Neuronal stem cell (in vitro differentiated cells): ENCODE results near the gene ADGRG6.

ENCODE experiments used
- DNase-seq: peaks from one replicate; pipeline ENCODE4 v3.0.0-alpha.2; 2013; ENCODE audit warnings: low spot score
- H2AFZ ChIP-seq: one replicate; pipeline ENCODE4 v1.6.1; 2013; ENCODE audit warnings: mild to moderate bottlenecking, low read length, inconsistent platforms
- H2AK5ac ChIP-seq: 2 replicates; pipeline ENCODE4 v1.6.1; 2013; ENCODE audit warnings: low read depth, mild to moderate bottlenecking, inconsistent platforms, low read length, moderate library complexity, mixed read lengths
- H2BK120ac ChIP-seq: 2 replicates; pipeline ENCODE4 v1.6.1; 2013; ENCODE audit warnings: low read depth, mild to moderate bottlenecking, inconsistent platforms, low read length, moderate library complexity, mixed read lengths
- H2BK12ac ChIP-seq: one replicate; pipeline ENCODE4 v1.6.1; 2013; ENCODE audit warnings: low read length, inconsistent platforms
- H2BK15ac ChIP-seq: 2 replicates; pipeline ENCODE4 v1.6.1; 2013; ENCODE audit warnings: mild to moderate bottlenecking, low read length, inconsistent platforms, mixed read lengths
- H2BK5ac ChIP-seq: one replicate; pipeline ENCODE4 v1.6.1; 2013; ENCODE audit warnings: inconsistent platforms, mild to moderate bottlenecking, low read length, moderate library complexity
- H3K14ac ChIP-seq: one replicate; pipeline ENCODE4 v1.6.1; 2013; ENCODE audit warnings: low read length, inconsistent platforms
- H3K18ac ChIP-seq: 2 replicates; pipeline ENCODE4 v1.6.1; 2013; ENCODE audit warnings: low read length, inconsistent platforms
- H3K23ac ChIP-seq: 2 replicates; pipeline ENCODE4 v1.6.1; 2013; ENCODE audit warnings: low read depth, mild to moderate bottlenecking, mixed read lengths, low read length, inconsistent platforms; ENCODE audit not compliant: poor library complexity
- H3K27ac ChIP-seq: replicated peaks from 3 replicates; pipeline ENCODE4 v1.5.1; 2013; ENCODE audit warnings: low read length, inconsistent platforms
- H3K27me3 ChIP-seq, 3 experiments: 2 replicates each; pipeline ENCODE4 v1.6.1; 2013; ENCODE audit warnings: low read length in 3 of 3, mild to moderate bottlenecking in 2 of 3, inconsistent platforms in 1 of 3, low read depth in 1 of 3, mixed read lengths in 1 of 3, moderate library complexity in 1 of 3; ENCODE audit not compliant: control insufficient read depth in 3 of 3, insufficient read depth in 3 of 3
- H3K36me3 ChIP-seq, 2 donors: replicated peaks in 1 of 2; 2 replicates each; pipeline ENCODE4 v1.6.1; 2013; ENCODE audit warnings: low read length in 2 of 2; ENCODE audit not compliant: control insufficient read depth in 2 of 2, insufficient read depth in 2 of 2
- H3K4ac ChIP-seq: 2 replicates; pipeline ENCODE4 v1.6.1; 2013; ENCODE audit warnings: inconsistent platforms, mild to moderate bottlenecking, low read length, moderate library complexity
- H3K4me1 ChIP-seq, 2 donors: 1 replicate in 1 of 2; 2 replicates in 1 of 2; pipeline ENCODE4 v1.6.1; 2013; ENCODE audit warnings: low read length in 2 of 2, low read depth in 1 of 2; ENCODE audit not compliant: control insufficient read depth in 2 of 2, insufficient read depth in 1 of 2
- H3K4me2 ChIP-seq: one replicate; pipeline ENCODE4 v1.6.1; 2013; ENCODE audit warnings: mild to moderate bottlenecking, low read length, inconsistent platforms; ENCODE audit not compliant: insufficient read depth, poor library complexity, severe bottlenecking
- H3K4me3 ChIP-seq, 2 donors: 2 replicates each; pipeline ENCODE4 v1.5.1; 2013; ENCODE audit warnings: low read length in 2 of 2, mild to moderate bottlenecking in 2 of 2, inconsistent platforms in 1 of 2, moderate library complexity in 1 of 2
- H3K79me1 ChIP-seq: one replicate; pipeline ENCODE4 v1.6.1; 2013; ENCODE audit warnings: low read depth, mild to moderate bottlenecking, inconsistent platforms, low read length, moderate library complexity
- H3K9ac ChIP-seq: one replicate; pipeline ENCODE4 v1.6.1; 2013; ENCODE audit warnings: mild to moderate bottlenecking, low read depth, low read length, inconsistent platforms; ENCODE audit not compliant: poor library complexity
- H3K9me3 ChIP-seq, 2 donors: replicated peaks in 1 of 2; 2 replicates each; pipeline versions ENCODE3 to v1.6.1; 2013; ENCODE audit warnings: low read length in 2 of 2, mild to moderate bottlenecking in 2 of 2, inconsistent platforms in 1 of 2, low read depth in 1 of 2, mixed read lengths in 1 of 2, moderate library complexity in 1 of 2; ENCODE audit not compliant: control insufficient read depth in 2 of 2, insufficient read depth in 1 of 2
- H4K8ac ChIP-seq: one replicate; pipeline ENCODE4 v1.6.1; 2013; ENCODE audit warnings: low read depth, mild to moderate bottlenecking, inconsistent platforms, low read length, moderate library complexity
- H4K91ac ChIP-seq: one replicate; pipeline ENCODE4 v1.6.1; 2013; ENCODE audit warnings: low read length, low read depth, mild to moderate bottlenecking, inconsistent platforms; ENCODE audit not compliant: poor library complexity
- WGBS, 2 donors: extraction: QIAGEN DNeasy Blood & Tissue Kit; methylation state at CpG; one replicate each; pipeline ENCODE4 v1.1.7; 2013; ENCODE audit warnings: missing lambda C conversion rate in 2 of 2, mixed read lengths in 1 of 2; ENCODE audit not compliant: insufficient read length in 2 of 2, insufficient replicate concordance in 1 of 2; ENCODE audit errors: extremely low coverage in 2 of 2; 5-methylcytosine and 5-hydroxymethylcytosine counted together

The ADGRG6 gene

GRCh38 chr6:142457638-142458406, 156.0 kb downstream of the ADGRG6 start:
- no peak overlapping the region for H2AK5ac ChIP-seq
- no peak overlapping the region for H3K4ac ChIP-seq
- no peak overlapping the region for H2BK120ac ChIP-seq
- no peak overlapping the region for H3K9ac ChIP-seq
- no peaks in the 10 kb centered on the region for H3K79me1 ChIP-seq
- H4K8ac ChIP-seq, result no peak overlapping the region
- no peaks in the 10 kb centered on the region for H3K36me3 ChIP-seq
- no peak overlapping the region for H3K27ac ChIP-seq
- no peak overlapping the region for H2BK15ac ChIP-seq
- H2BK12ac ChIP-seq, result peak overlapping the region; percentile 78
- H3K4me1 ChIP-seq, result no peaks in the 10 kb centered on the region
- no peak overlapping the region for H3K4me3 ChIP-seq
- H3K14ac ChIP-seq, result peak overlapping the region; percentile 76
- H3K27me3 ChIP-seq, result no peaks in the 10 kb centered on the region
- no peak overlapping the region for H3K23ac ChIP-seq
- no peak for DNase-seq
- no peak overlapping the region for H2BK5ac ChIP-seq
- no peak overlapping the region for H4K91ac ChIP-seq
- H3K18ac ChIP-seq, result no peak overlapping the region
- H2AFZ ChIP-seq, result no peak overlapping the region
- H3K4me2 ChIP-seq, result no peak overlapping the region
- WGBS, 2 donors, result no CpG with 5 or more reads among the region's 1 CpG
- no peaks in the 10 kb centered on the region for H3K9me3 ChIP-seq

- H3K9me3 ChIP-seq, result no peaks in the 10 kb centered on the region
- no peak overlapping the region for H2BK5ac ChIP-seq
- no peaks in the 10 kb centered on the region for H3K79me1 ChIP-seq
- no peaks in the 10 kb centered on the region for H3K36me3 ChIP-seq
- H3K14ac ChIP-seq, result no peak overlapping the region
- no peaks in the 10 kb centered on the region for H3K4me1 ChIP-seq
- H3K4me3 ChIP-seq, result no peak overlapping the region
- H3K4me2 ChIP-seq, result no peak overlapping the region
- no peak overlapping the region for H2AFZ ChIP-seq
- H4K8ac ChIP-seq, result no peak overlapping the region
- no peak overlapping the region for H2AK5ac ChIP-seq
- WGBS, 2 donors, result no CpG with 5 or more reads among the region's 2 CpGs
- no peak overlapping the region for H3K18ac ChIP-seq
- H2BK120ac ChIP-seq, result no peak overlapping the region
- no peak overlapping the region for H2BK12ac ChIP-seq
- H3K9ac ChIP-seq, result no peak overlapping the region
- no peak overlapping the region for H2BK15ac ChIP-seq
- no peak for DNase-seq
- no peak overlapping the region for H4K91ac ChIP-seq
- H3K23ac ChIP-seq, result no peak overlapping the region
- no peak overlapping the region for H3K27ac ChIP-seq
- no peak overlapping the region for H3K4ac ChIP-seq
- H3K27me3 ChIP-seq, result no peaks in the 10 kb centered on the region
Measured at GRCh38 chr6:142458836-142459235, 157.0 kb downstream of the ADGRG6 start.

- H2AFZ ChIP-seq, result no peak overlapping the region
- H3K23ac ChIP-seq, result no peak overlapping the region
- H3K27ac ChIP-seq, result no peak overlapping the region
- H4K91ac ChIP-seq, result no peak overlapping the region
- no peak overlapping the region for H3K9ac ChIP-seq
- no peak overlapping the region for H3K14ac ChIP-seq
- H4K8ac ChIP-seq, result no peak overlapping the region
- no peak overlapping the region for H2BK5ac ChIP-seq
- H2AK5ac ChIP-seq, result no peak overlapping the region
- H3K18ac ChIP-seq, result no peak overlapping the region
- no peak overlapping the region for H2BK12ac ChIP-seq
- no peak overlapping the region for H3K4ac ChIP-seq
- no peak overlapping the region for H2BK120ac ChIP-seq
- no peak overlapping the region for H2BK15ac ChIP-seq
- no peak overlapping the region for H3K4me3 ChIP-seq
- no peak for DNase-seq
- no peaks in the 10 kb centered on the region for H3K27me3 ChIP-seq
- no peaks in the 10 kb centered on the region for H3K36me3 ChIP-seq
- H3K4me2 ChIP-seq, result no peak overlapping the region
- no peaks in the 10 kb centered on the region for H3K9me3 ChIP-seq
- no peaks in the 10 kb centered on the region for H3K79me1 ChIP-seq
- H3K4me1 ChIP-seq, result no peaks in the 10 kb centered on the region
- no CpG with 5 or more reads among the region's 1 CpG for WGBS, 2 donors
Measured at GRCh38 chr6:142459271-142459670, 157.5 kb downstream of the ADGRG6 start.

- H2AK5ac ChIP-seq, result no peak overlapping the region
- H2BK15ac ChIP-seq, result no peak overlapping the region
- H3K79me1 ChIP-seq, result no peaks in the 10 kb centered on the region
- no peak overlapping the region for H3K18ac ChIP-seq
- H4K8ac ChIP-seq, result no peak overlapping the region
- no peak overlapping the region for H3K9ac ChIP-seq
- H2AFZ ChIP-seq, result no peak overlapping the region
- no peaks in the 10 kb centered on the region for H3K27me3 ChIP-seq
- H3K14ac ChIP-seq, result no peak overlapping the region
- no peaks in the 10 kb centered on the region for H3K36me3 ChIP-seq
- H3K27ac ChIP-seq, result no peak overlapping the region
- H2BK120ac ChIP-seq, result no peak overlapping the region
- DNase-seq, result no peak
- no peak overlapping the region for H2BK12ac ChIP-seq
- H4K91ac ChIP-seq, result no peak overlapping the region
- H3K4me1 ChIP-seq, result no peaks in the 10 kb centered on the region
- no peak overlapping the region for H3K4ac ChIP-seq
- H3K23ac ChIP-seq, result no peak overlapping the region
- H2BK5ac ChIP-seq, result no peak overlapping the region
- H3K9me3 ChIP-seq, result no peaks in the 10 kb centered on the region
- H3K4me2 ChIP-seq, result no peak overlapping the region
- WGBS, 2 donors, result no CpG with 5 or more reads among the region's 2 CpGs
- no peak overlapping the region for H3K4me3 ChIP-seq
Measured at GRCh38 chr6:142462260-142462659, 160.5 kb downstream of the ADGRG6 start.
